ENCODE data around the gene MAL. TPM values are rescaled to one million over a fixed set of nuclear protein-coding genes. Genes with fewer than 3 reads are reported as not detected.
"Not testable (repeated sequence)": the region's sequence is repeated elsewhere in the genome, so short reads cannot be mapped to it uniquely, and the experiment has no call there.

Gene MAL
- total and polyA plus RNA-seq, 8 donors = 0.25 to 1.9 (median 0.81) TPM; not detected in 1

DNA sequence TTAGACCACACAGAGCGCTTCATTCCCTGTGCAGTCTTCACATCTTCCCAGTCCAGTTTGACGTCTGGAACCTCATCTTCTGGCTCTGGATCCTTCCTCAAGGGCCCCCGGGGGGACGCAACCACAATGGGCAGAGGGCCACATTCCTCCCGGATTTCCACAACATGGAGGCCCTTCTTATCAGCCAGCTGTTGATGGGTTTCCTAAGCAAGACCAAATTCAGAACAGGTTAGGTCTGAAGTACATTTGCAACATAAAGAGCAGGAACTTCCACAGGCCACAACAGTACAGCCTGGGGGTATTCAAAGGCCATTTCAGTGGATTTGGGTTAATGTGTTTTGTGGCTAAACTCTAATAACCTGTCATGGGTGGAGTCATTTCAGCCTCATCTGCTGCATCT lies 61.9 kb downstream of the MAL start:
- WGBS, 2 donors = 93 to 95% methylated on average over 5 of the region's 5 CpGs
- Histone ChIP-seq H3K36me3 (peaks cover 0 to 45% (median 8%) of the 10 kb centered on the region in 3 donors), H3K27ac (no peak overlapping the region), H3K4me1 (no peaks in the 10 kb centered on the region), H3K4me3 (no peak overlapping the region), H3K9me3 (no peaks in the 10 kb centered on the region), H3K27me3 (no peaks in the 10 kb centered on the region)
- no peak for DNase-seq
- intact Hi-C loops (cut with DNase I) = no loop called here
- TF ChIP-seq, protein P1, sequence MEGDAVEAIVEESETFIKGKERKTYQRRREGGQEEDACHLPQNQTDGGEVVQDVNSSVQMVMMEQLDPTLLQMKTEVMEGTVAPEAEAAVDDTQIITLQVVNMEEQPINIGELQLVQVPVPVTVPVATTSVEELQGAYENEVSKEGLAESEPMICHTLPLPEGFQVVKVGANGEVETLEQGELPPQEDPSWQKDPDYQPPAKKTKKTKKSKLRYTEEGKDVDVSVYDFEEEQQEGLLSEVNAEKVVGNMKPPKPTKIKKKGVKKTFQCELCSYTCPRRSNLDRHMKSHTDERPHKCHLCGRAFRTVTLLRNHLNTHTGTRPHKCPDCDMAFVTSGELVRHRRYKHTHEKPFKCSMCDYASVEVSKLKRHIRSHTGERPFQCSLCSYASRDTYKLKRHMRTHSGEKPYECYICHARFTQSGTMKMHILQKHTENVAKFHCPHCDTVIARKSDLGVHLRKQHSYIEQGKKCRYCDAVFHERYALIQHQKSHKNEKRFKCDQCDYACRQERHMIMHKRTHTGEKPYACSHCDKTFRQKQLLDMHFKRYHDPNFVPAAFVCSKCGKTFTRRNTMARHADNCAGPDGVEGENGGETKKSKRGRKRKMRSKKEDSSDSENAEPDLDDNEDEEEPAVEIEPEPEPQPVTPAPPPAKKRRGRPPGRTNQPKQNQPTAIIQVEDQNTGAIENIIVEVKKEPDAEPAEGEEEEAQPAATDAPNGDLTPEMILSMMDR (IDR thresholded peaks at IDR 0.05) = no peak
- ATAC-seq = no peak
- no peak for FAIRE-seq

GRCh38 chr2:95091885-95092555 lies 66.5 kb downstream of the MAL start:
- intact Hi-C loops (cut with DNase I) = no loop called here
- no peak for ATAC-seq
- Histone ChIP-seq H3K9me3 (no peaks in the 10 kb centered on the region), H3K27ac (no peak overlapping the region), H3K4me1 (no peaks in the 10 kb centered on the region), H3K4me3 (no peak overlapping the region), H3K36me3 (peaks cover 2 to 35% (median 5%) of the 10 kb centered on the region in 3 donors), H3K27me3 (no peaks in the 10 kb centered on the region)
- DNase-seq = no peak
- TF ChIP-seq, protein P1 (IDR thresholded peaks at IDR 0.05) = no peak
- WGBS, 2 donors = 93 to 95% methylated on average over 6 of the region's 6 CpGs
- FAIRE-seq = no peak

- intact Hi-C loops (cut with DNase I); H3K9me3 ChIP-seq; ATAC-seq; H3K27ac ChIP-seq; H3K4me1 ChIP-seq; H3K4me3 ChIP-seq; DNase-seq; H3K27me3 ChIP-seq; FAIRE-seq: not testable (repeated sequence)
- peaks cover 0 to 19% (median 12%) of the 10 kb centered on the region in 3 donors for H3K36me3 ChIP-seq
- 93 to 96% methylated on average over 5 of the region's 5 CpGs for WGBS, 2 donors
These were observed 72.8 kb downstream of the MAL start for GRCh38 chr2:95098273-95098672.

- WGBS, 2 donors = 91 to 98% methylated on average over 2 of the region's 2 CpGs
- no peak overlapping the region for H3K4me3 ChIP-seq
- DNase-seq (no peak), FAIRE-seq (no peak), ATAC-seq (no peak)
- H3K9me3 ChIP-seq = no peaks in the 10 kb centered on the region
- H3K4me1 ChIP-seq = no peaks in the 10 kb centered on the region
- intact Hi-C loops (cut with DNase I) = no loop called here
- peaks cover 0 to 19% (median 15%) of the 10 kb centered on the region in 3 donors for H3K36me3 ChIP-seq
- TF ChIP-seq, protein P1 (IDR thresholded peaks at IDR 0.05) = no peak
- no peaks in the 10 kb centered on the region for H3K27me3 ChIP-seq
- no peak overlapping the region for H3K27ac ChIP-seq
These were observed 74.4 kb downstream of the MAL start for GRCh38 chr2:95099910-95100309.

Other genes starting within 250 kb of the MAL start
- gene TEKT4, start 154.3 kb upstream of the MAL start, total RNA-seq = under 1 TPM in 1 of 6 donors, not detected in 5; 0.14 TPM
- gene TEKT4, start 154.3 kb upstream of the MAL start, polyA plus RNA-seq = not detected
- 10 to 100 TPM; 14.8 to 28.0 (median 17.9) TPM for gene MRPS5, start 96.1 kb downstream of the MAL start, total RNA-seq
- gene MRPS5, start 96.1 kb downstream of the MAL start, polyA plus RNA-seq = 10 to 100 TPM; 42.5 to 55.2 TPM
- 10 to 100 TPM in 1 of 6 donors, 1 to 10 TPM in 5; 7.2 to 16.3 (median 8.0) TPM for gene ZNF514, start 134.1 kb downstream of the MAL start, total RNA-seq
- gene ZNF514, start 134.1 kb downstream of the MAL start, polyA plus RNA-seq = 10 to 100 TPM; 12.7 to 16.0 TPM
- gene ZNF2, start 140.1 kb downstream of the MAL start, total RNA-seq = 1 to 10 TPM; 1.4 to 2.9 (median 2.3) TPM
- gene ZNF2, start 140.1 kb downstream of the MAL start, polyA plus RNA-seq = 1 to 10 TPM in 1 of 2 donors, under 1 TPM in 1; 0.80 to 1.9 TPM
- 1 to 10 TPM; 1.5 to 5.2 (median 3.0) TPM for gene ZNF892, start 181.8 kb downstream of the MAL start, total RNA-seq
- gene ZNF892, start 181.8 kb downstream of the MAL start, polyA plus RNA-seq = under 1 TPM; 0.63 to 0.76 TPM
- gene PROM2, start 248.7 kb downstream of the MAL start, total RNA-seq = 10 to 100 TPM in 5 of 6 donors, 1 to 10 TPM in 1; 9.5 to 20.4 (median 12.8) TPM
- 10 to 100 TPM in 1 of 2 donors, 1 to 10 TPM in 1; 8.3 to 12.5 TPM for gene PROM2, start 248.7 kb downstream of the MAL start, polyA plus RNA-seq